ENCODE measurements around the gene FAF1.

FAF1 gene

DNA sequence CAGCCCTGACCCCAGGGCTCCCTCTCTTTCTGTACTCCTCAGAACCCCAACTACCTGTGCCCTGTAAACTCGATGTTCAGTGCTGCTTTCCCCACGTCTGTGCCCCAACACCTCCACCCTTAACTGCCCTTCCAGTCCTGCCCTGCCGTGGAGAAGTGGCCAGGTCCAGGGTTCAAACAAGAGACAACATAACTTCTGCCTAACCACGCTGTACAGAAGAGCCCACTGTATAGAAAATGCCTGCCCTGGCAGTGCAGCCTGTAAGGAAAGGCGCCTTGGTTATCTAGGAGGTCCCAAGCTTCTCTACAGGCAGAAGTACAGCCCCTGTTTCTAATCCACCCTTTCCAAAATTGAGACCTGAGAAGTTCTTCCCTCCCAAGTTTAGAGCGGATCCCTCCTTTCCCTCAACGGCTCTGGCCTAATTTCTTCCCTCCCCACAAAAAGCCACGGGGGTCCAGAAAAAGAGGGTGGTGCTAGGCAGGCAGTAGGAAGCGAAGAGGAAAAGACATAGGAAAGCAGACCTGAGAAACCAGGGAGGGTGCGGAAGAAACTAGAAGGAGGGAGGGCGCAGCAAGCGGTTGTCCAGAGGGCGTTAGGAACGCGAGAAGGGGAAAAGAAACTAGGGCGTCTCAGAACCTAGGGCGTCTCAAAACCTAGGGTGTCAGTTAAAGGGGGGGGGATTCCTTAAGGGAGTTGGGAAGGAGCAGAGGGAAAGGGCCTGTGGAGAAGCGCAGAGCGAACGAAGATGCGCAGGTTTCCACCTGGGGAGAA, 540.0 kb downstream of the FAF1 start:
- no peak for DNase-seq (ENCODE audit: low read depth in 2 of 3, low spot score in 1 of 3)

DNA sequence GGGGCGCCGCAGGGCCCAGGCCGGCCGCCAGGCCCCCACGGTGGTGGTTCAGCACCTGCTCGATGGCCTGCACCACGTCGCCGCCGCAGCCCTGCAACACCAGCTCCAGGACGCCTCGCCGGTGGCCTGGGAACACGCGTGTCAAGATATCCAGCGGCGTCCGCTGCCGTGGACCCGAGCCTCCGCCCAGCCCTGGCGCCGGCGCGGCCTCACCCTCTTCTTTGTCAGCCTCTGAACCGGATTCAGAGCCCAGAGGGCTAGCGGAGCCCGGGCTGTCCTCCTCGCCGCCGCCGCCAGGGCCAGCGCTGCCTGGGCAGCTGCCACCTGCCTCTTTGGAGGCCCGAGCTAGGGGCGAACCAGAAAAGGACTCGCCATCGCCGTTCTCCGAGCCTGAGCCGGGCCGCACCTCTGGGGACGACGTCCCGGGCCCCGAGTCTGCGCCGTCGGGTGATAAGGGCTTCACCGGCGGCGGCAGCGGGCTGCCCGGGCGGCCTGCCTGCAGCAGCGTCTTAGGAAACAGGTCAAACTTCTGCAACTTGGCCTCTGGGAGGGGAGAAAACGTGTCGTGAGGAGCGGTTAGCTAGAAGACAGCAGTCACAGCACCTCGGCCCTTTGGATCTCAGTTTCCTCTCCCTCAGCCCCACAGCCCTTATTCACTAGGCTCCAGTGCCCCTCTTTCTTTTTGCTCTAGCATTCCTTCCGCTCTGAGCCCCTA, 540.7 kb downstream of the FAF1 start:
- DNase-seq (ENCODE audit: low read depth in 2 of 3, low spot score in 1 of 3) = no peak

DNA sequence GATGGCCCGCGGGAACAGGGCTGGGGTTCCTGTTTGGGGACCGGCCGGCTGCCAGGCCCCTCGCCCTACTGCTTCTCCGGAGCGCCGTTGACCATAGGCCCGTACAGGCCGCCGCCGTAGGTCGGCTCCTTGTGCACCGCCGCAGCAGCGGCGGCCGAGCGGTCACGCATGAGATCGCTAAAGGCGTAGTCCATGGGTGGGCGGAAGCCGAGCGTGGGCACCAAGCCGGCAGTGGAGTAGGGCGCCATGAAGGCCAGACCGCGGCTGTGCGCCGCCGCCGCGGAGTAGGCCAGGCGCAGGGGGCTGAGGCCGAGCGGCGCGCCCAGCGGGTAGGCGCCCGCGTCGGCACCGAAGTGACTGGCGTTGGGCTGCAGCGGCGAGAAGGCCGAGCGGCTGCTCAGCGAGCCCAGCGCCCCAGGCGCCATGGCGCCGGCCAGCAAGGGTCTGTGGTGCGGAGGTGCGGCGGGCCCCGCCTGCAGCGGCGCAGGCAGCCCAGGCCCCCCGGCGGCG, 541.4 kb downstream of the FAF1 start:
- no peak for DNase-seq (ENCODE audit: low read depth in 2 of 3, low spot score in 1 of 3)

DNA sequence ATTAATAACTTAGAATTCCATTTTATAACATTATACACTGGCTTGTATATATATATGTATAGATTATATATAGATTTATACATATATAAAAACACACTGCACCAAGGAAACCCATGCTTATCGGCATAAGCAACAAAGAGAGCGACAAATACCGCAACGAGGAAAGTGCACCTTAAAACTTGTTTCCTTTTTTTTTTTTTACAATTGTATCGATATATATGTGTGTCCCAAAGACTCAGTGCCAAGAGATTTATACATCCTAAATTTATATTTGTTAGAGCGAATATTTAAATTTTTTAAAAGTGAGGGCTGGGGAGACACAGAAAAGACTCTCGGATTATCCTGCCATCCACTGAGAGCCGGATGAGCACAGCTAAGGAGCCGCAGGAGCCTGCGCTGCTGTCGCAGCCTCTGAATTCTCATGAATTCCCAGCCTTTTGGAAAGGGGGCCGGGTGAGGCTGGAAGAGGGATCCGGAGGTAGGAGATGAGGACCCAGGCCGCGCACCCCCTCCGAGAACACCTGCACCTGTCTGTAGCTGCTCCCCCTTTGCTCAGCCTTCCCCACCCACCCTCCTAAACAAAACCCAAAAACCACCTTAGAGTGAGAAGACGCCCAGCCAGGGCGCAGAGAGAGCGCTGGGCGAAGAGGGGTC, 542.0 kb downstream of the FAF1 start:
- DNase-seq (ENCODE audit: low read depth in 2 of 3, low spot score in 1 of 3) = no peak

DNA sequence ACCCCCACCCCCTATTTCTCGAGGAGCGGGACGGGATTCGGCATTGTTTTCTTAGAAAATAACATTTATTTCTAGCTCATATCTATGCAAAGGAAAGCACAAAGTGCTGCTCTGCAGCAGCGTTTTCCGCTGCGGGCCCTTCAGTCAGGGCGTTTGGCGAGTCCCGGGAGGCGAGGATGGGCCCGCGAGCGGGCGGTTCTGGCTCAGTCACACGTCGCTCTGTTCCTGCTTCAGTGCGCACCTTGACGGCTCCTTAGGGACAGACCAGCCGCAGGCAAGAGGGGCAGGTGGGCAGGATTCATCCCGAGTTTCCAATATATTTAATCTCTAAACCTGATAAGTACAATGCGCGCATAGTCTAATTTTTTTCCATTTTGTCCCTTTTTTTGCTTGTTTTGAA, 542.6 kb downstream of the FAF1 start:
- DNase-seq (ENCODE audit: low read depth in 2 of 3, low spot score in 1 of 3) = no peak

DNA sequence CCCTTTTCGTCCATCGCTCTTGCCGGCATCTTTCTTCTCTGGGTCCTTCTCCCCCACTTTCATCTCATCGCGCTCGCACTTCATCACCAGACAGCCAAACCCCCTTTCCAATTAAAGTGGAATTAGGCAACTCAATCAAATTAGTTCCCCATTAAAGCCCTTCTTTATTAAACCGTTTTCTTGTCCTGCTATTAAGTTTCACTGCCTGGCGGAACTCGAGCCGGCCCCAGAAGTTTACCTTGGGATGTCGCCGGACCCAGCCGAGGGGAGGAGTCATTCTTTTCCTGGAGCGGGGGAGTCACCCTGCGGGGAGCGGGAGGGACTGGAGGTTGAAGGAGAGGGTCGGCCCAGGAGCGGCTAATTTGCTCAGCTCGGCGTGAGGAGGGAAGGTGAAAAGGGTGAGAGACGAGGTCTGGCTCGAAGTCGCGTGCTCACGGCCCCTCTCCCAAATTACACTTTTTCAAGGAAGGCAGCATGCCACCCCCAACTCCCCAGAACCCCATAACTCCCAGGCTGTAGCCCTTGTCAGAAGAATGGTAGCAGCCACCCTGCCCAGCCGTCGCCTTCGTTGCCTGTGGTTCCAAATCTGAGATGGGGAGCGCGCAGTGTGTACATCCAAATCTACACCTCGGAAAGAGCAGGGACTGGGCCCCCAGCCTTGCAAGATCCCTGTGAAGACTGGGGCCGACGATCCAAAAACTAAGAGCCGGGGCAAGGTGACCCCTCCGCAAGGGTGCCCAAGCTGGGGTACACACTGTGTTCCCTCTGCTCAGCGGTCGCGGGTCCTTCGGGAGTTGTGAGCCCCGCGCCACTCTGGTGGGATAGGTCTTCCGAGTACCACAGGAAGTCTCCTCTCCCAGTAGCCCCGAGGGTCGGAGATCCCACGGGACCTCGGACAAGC, 543.3 kb downstream of the FAF1 start:
- DNase-seq (ENCODE audit: low read depth in 2 of 3, low spot score in 1 of 3) = no peak

DNA sequence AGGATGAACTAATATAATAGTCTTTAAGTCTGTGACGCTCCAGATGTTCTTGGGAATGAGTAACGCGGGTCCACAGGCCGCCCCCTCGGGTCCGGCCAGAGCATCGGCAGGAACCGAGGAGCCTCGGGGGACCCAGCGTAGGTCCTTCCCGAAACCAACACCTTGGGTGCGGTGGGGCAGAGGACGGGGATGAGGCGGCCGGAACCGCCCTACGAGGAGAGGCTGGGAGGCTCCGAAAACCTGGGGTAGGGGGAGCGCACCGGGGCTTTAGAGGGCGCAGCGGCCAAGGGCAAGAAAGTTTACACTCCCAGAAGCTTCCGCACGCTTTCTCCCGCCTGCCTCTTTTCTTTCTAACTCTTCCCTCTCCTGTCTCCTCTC, 543.9 kb downstream of the FAF1 start:
- DNase-seq (ENCODE audit: low read depth in 2 of 3, low spot score in 1 of 3) = no peak

DNA sequence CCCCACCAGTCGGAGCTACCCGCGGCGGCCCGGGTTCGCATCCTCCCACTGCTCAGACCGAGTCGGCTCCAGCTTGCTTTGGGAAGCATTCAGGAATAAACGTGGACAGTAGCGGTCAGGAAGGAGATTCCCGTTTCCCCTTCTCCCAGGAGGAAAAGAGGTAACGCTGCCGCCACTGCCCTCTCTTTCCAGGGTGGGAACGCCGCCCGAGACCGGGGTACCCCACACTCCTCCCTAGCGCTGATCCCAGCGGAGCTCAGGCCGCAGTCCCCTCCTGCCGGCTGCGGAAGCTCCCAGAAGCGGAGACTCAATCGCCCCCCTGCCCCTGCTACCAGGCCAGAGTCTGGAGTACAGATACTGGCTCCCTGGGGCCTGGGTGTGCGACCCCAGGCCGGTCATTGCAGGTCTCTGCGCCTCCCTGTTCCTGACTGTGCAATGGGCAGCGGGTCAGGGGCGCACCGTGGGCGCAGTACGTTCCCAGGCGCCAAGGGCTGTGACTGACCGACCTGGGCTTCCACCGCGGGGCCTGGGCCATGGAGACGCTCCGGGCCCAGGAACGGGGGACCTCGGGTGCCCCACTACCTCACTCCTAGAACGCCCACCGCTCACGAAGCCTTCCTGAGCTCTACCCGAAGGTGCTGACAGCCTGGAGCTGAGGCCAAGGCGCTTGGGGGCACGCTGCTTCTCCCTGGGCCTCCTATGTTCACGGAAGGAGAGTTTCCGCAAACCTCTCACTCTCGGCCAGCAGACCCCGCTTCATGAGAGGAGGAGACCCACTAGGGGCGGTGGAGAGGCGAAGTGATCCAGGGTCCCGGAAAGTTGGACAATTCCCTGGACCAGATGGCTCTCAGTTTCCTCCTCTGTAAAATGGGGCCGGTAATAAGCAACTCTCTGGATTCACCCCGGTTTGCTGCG, 544.6 kb downstream of the FAF1 start:
- DNase-seq (ENCODE audit: low read depth in 2 of 3, low spot score in 1 of 3) = no peak

DNA sequence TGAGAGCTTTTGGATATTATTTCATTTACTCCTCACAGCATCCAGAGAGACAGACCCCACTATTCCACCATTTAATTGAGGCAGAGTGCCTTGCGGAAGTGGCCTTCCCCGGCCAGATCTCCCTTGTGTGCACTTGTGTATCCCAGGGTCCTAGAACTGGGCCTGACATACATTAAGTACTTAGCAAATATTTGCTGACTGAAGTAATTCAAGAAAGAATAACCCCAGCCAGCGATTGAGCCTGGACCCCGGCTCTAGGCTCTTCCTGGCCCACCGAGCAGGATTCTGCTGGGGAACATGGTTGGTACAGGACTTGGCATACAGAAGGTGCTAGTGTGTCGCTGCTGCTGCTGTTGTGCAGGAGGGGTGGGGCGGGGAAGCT, 545.2 kb downstream of the FAF1 start:
- DNase-seq (ENCODE audit: low read depth in 2 of 3, low spot score in 1 of 3) = no peak

DNA sequence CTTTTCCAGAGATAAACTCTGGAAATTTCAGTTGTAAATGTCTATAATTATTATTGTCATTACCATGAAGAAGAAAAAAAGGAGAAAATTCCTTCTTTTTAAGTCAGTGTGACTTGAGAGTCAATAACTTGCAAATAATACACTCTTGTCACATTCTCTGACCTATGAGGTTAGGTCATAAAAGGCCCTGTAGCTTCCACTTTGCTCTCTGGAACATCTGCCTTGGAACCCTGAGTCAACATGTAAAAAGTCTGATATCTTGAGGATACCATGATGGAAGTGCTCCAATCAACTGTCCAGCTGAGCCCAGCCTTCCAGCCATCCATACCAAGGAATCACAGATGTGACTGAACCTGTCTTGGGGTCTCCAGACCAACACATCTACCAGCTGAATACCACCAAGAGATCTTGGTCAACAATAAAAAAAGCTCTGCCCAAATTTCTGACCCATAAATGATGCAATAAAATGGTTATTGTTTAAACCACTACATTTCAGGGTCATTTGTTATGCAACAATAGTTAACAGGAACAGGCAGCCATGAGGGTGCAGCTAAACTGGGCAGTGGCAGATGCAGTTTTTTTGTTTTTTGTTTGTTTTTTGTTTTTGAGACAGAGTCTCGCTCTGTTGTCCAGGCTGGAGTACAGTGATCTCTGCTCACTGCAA, 547.1 kb downstream of the FAF1 start:
- DNase-seq (ENCODE audit: low read depth in 2 of 3, low spot score in 1 of 3) = no peak

DNA sequence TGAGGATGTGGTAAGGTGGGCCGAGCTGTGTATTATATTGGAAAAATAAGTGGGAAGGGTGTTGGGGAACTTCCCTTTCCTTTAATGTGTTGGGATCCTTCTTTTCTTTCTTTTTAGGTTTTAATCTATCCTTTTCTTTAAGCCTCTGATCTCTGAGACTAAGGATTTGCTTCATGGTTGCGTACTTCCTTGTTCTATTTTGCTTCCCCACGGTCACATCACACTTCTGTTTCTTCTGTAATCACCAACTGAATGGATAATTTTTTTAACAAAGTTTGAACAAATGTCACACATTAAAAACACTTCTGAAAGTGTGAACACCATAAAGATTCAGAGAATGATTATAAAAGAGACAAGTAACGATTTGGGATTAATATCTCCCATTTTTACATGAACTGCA, 554.3 kb downstream of the FAF1 start:
- DNase-seq (ENCODE audit: low read depth in 2 of 3, low spot score in 1 of 3) = no peak

DNA sequence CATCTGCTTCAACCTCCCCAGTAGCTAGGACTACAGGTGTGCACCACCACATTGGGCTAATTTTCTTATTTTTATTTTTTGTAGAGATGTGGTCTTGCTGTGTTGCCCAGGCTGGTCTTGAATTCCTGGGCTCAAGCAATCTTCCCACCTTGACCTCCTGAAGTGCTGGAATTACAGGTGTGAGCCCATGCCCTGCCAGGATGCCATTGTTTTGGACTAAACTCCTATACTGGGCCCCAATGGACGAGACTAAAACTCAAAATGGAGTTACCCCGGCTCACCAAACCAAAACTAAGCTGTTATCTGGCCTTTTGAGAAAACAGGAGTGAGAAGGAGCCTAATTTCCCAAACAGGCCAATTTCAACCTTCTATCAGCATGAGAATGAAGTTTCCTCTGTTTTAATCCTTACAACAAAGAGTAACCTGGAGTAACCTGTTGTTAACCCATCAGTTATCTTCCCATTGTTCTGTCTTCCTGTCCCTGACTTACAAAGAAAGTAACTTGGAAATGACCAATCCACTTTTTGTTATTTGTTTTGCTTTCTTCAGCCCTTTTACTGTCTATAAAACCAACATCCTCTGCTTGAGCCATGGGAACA, 566.4 kb downstream of the FAF1 start:
- DNase-seq (ENCODE audit: low read depth in 2 of 3, low spot score in 1 of 3) = no peak

Measured in stimulated activated CD4-positive, alpha-beta T cell treated with anti-CD3 and anti-CD28 coated beads, Interleukin-12 subunit alpha, Interleukin-12 subunit beta, amount 100 ng/mL, for 48 hours (primary cell).